ENCODE measurements around the gene OR56A4.

- TF ChIP-seq CTCF (IDR thresholded peaks at IDR 0.05) (peak; percentile 19 to 78 (median 66)), POLR2A (IDR thresholded peaks at IDR 0.05) (no peak)
These were observed 16.2 kb upstream of the OR56A4 start for GRCh38 chr11:6022956-6023355.
